Natural killer cell (primary cell): ENCODE measurements around the gene LIN9. TPM values are rescaled to one million over a fixed set of nuclear protein-coding genes. Genes with fewer than 3 reads are reported as not detected.

Experiments used
- ATAC-seq, 3 donors: fragments of 150-1000 bp in 2 of 3; fragments of 200-7000 bp in 1 of 3; cut with Tn5 transposase; 1 replicate in 1 of 3; 2 replicates in 2 of 3; pipeline ENCODE4 v1.10.0; 2021; ENCODE audit warnings: mild to moderate bottlenecking in 2 of 3, moderate library complexity in 2 of 3
- DNase-seq, 2 donors: peaks; one replicate each; pipeline versions ENCODE4 v3.0.0 to v3.0.0-alpha.2; 2013 to 2021; ENCODE audit warnings: mixed read lengths in 1 of 2
- H3K27ac ChIP-seq: one replicate; pipeline ENCODE4 v1.5.1; 2013; ENCODE audit warnings: mild to moderate bottlenecking, low read length
- H3K27me3 ChIP-seq: one replicate; pipeline ENCODE4 v1.6.1; 2013; ENCODE audit warnings: low read length; ENCODE audit not compliant: control insufficient read depth, insufficient read depth
- H3K36me3 ChIP-seq: one replicate; pipeline ENCODE4 v1.6.1; 2013; ENCODE audit warnings: low read length; ENCODE audit not compliant: control insufficient read depth, insufficient read depth
- H3K4me1 ChIP-seq: one replicate; pipeline ENCODE4 v1.6.1; 2013; ENCODE audit warnings: low read length; ENCODE audit not compliant: control insufficient read depth, insufficient read depth
- H3K4me3 ChIP-seq: one replicate; pipeline ENCODE4 v1.5.1; 2013; ENCODE audit warnings: low read length
- H3K9me3 ChIP-seq: one replicate; pipeline ENCODE4 v1.6.1; 2013; ENCODE audit warnings: low read length; ENCODE audit not compliant: control insufficient read depth, insufficient read depth
- H3K27ac Mint-ChIP-seq, 2 donors: one replicate each; pipeline ENCODE4 v1.8.0; 2022; ENCODE audit warnings: mild to moderate bottlenecking in 2 of 2, mixed read lengths in 2 of 2, moderate library complexity in 1 of 2
- H3K27me3 Mint-ChIP-seq, 2 donors: one replicate each; pipeline ENCODE4 v1.8.0; 2022; ENCODE audit warnings: low read depth in 2 of 2, mixed read lengths in 2 of 2
- H3K36me3 Mint-ChIP-seq: one replicate; pipeline ENCODE4 v1.8.0; 2022; ENCODE audit warnings: mixed read lengths
- H3K4me1 Mint-ChIP-seq, 2 donors: one replicate each; pipeline ENCODE4 v1.8.0; 2022; ENCODE audit warnings: mixed read lengths in 2 of 2
- H3K4me3 Mint-ChIP-seq: one replicate; pipeline ENCODE4 v1.8.0; 2022; ENCODE audit warnings: mild to moderate bottlenecking, moderate library complexity, mixed read lengths
- H3K9me3 Mint-ChIP-seq, 2 donors: one replicate each; pipeline ENCODE4 v1.8.0; 2022; ENCODE audit warnings: mixed read lengths in 2 of 2
- WGBS: methylation state at CpG from one replicate; pipeline ENCODE4 v1.1.7; 2013; ENCODE audit warnings: missing lambda C conversion rate; ENCODE audit not compliant: insufficient coverage; 5-methylcytosine and 5-hydroxymethylcytosine counted together
- intact Hi-C: fragments of 100-400 bp; cut with micrococcal nuclease; formaldehyde crosslinking; loops from one replicate; pipeline ENCODE4 v1.14.2; 2022
- total RNA-seq, 4 donors: library from RNA; stranded (reverse); fragments of 120-200 nt in 1 of 4; gene quantifications; one replicate each; pipeline versions ENCODE4 v1.2.3 to v1.2.4, GENCODE V29; 2013 to 2022
- TF ChIP-seq, protein P1 (sequence below): fragments of 200-600 bp; IDR thresholded peaks from one replicate; pipeline ENCODE4 v1.8.0; 2022; ENCODE audit warnings: antibody characterized with exemption

Gene LIN9
- total RNA-seq, 3 donors from 2014 or later (not counting 1 experiment from before 2014, with no cell fraction given), result 1.3 to 2.9 (median 2.4) TPM

DNA sequence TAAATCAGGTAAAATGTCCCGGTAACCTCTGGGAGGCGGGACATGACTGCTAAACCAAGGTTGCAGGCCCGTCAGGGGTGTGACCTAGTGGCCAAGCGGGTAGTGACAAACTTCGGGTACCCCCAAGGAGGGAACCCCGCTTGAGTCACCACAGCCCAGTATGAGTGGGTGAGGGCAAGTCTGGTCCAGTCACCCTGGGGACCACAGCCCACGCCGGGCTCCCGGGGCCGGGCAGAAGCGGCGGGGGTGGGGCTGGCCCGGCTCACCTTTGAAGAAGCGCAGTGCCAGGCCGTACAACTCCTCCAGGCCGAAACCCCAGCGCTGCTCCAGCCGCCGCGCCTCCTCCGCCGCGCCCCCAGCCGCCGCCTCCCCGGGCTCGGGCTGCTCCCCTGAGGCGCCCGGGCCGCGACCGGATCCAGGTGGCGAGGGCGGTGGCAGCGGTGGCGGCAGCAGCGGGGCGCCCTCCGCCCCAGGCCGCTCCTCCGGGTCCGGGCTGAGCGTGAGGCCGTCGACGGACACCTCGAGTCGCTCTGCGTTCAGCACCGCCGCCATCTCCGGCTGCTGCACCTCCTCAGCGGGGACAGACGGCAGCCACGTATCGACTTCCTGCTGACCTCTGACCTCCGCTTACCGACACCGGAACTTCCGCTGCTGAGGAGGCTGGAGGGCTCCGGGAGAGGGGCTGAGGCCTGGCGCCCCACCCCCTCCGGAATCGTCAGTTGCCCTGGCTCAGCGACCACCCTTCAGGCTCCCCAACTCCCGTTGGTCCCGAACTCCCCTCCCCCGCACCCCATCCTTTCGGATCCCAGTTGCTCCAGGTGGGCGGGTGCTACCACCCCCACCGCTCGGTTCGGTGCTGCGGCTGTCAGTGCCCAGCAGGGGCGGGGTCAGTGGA, 122.6 kb downstream of the LIN9 start, which contains the start of gene ACBD3:
TSS of gene ACBD3 (minus strand) at position 618 of the 895 bp plus-strand sequence. CDS start at position 552, 66 bp downstream.
- peak within 1 kb of the TSS; percentile 98 for H3K4me3 Mint-ChIP-seq
- peaks cover 41% of the 10 kb centered on the region in 2 donors for H3K4me1 Mint-ChIP-seq
- H3K27ac Mint-ChIP-seq, result peak within 1 kb of the TSS; percentile 91 to 92
- H3K4me3 ChIP-seq, result peak within 1 kb of the TSS; percentile 93
- no peaks in the 10 kb centered on the region for H3K27me3 Mint-ChIP-seq
- H3K9me3 ChIP-seq, result no peaks in the 10 kb centered on the region
- TF ChIP-seq, protein P1, sequence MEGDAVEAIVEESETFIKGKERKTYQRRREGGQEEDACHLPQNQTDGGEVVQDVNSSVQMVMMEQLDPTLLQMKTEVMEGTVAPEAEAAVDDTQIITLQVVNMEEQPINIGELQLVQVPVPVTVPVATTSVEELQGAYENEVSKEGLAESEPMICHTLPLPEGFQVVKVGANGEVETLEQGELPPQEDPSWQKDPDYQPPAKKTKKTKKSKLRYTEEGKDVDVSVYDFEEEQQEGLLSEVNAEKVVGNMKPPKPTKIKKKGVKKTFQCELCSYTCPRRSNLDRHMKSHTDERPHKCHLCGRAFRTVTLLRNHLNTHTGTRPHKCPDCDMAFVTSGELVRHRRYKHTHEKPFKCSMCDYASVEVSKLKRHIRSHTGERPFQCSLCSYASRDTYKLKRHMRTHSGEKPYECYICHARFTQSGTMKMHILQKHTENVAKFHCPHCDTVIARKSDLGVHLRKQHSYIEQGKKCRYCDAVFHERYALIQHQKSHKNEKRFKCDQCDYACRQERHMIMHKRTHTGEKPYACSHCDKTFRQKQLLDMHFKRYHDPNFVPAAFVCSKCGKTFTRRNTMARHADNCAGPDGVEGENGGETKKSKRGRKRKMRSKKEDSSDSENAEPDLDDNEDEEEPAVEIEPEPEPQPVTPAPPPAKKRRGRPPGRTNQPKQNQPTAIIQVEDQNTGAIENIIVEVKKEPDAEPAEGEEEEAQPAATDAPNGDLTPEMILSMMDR, result no peak
- no peaks in the 10 kb centered on the region for H3K36me3 Mint-ChIP-seq
- H3K4me1 ChIP-seq, result peaks cover 31% of the 10 kb centered on the region
- intact Hi-C loops, result loop anchor here (2.0 to 10.0 kb wide), 4 partner anchors 64 to 722 kb away; partner anchors contain the start of genes LIN9 and PARP1
- H3K27me3 ChIP-seq, result no peaks in the 10 kb centered on the region
- peak within 1 kb of the TSS; percentile 93 for H3K27ac ChIP-seq
- under 1% methylated on average over 75 of the region's 75 CpGs for WGBS
- no peaks in the 10 kb centered on the region for H3K36me3 ChIP-seq
- no peaks in the 10 kb centered on the region for H3K9me3 Mint-ChIP-seq
- ATAC-seq (peak; percentile 92 to 97 (median 97)), DNase-seq (peak; percentile 80 to 94)

DNA sequence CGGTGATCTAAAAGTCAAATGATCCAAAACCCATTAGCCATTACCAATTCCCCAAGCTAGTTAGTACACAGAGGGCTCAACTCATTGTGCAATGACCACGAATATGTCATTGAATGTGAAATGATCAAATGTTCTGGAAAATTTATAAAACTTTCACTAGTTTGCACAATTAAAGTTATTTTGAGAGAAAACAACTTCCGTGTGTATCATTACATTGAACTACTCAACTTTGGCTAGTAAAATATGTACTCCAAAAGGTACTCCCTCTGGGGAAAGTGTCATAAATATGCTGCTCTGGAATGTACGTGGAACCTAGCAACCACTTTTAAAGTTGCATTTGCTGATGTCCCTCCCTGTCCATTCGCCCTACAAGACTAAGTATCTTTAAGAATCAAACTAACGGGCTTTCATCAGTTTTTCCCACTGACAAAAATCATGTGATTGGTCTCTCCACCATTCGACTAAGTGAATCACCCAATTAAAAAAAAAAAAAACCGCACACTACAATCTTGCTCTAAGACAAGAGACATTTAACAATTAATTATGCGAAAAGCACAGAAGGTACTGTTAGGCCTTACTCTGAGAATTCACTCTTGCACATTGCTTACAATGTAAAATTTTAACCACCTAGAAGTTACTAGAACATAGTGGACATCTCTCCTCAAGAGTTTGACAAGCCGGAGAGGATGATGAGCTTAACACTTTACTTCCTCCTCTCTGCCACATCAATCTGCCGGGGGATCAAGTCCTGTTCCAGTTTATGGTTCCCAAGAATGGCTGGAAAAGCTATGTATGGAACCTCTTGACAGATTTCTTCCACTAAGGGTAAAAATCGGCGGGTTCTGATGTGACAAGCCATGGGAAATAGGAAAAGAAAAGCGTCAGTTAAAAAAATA, 123.6 kb downstream of the LIN9 start:
- Histone ChIP-seq H3K4me1 (peaks cover 31% of the 10 kb centered on the region), H3K9me3 (no peaks in the 10 kb centered on the region), H3K27me3 (no peaks in the 10 kb centered on the region), H3K27ac (peak overlapping the region; percentile 61), H3K4me3 (peak overlapping the region; percentile 60), H3K36me3 (peaks cover 2% of the 10 kb centered on the region)
- Mint-ChIP-seq H3K4me3 (peak overlapping the region; percentile 98), H3K9me3 (no peaks in the 10 kb centered on the region), H3K27me3 (no peaks in the 10 kb centered on the region), H3K4me1 (peaks cover 41 to 46% of the 10 kb centered on the region in 2 donors), H3K36me3 (no peaks in the 10 kb centered on the region), H3K27ac (peak overlapping the region; percentile 91 to 92)
- DNase-seq (peak in 1 of 2 donors; percentile 14), ATAC-seq (no peak)
- intact Hi-C loops, result loop anchor here (2.0 to 10.0 kb wide), 4 partner anchors 63 to 721 kb away; partner anchors contain the start of genes LIN9 and PARP1
- 51% methylated on average over 10 of the region's 14 CpGs for WGBS
- TF ChIP-seq, protein P1, result no peak

DNA sequence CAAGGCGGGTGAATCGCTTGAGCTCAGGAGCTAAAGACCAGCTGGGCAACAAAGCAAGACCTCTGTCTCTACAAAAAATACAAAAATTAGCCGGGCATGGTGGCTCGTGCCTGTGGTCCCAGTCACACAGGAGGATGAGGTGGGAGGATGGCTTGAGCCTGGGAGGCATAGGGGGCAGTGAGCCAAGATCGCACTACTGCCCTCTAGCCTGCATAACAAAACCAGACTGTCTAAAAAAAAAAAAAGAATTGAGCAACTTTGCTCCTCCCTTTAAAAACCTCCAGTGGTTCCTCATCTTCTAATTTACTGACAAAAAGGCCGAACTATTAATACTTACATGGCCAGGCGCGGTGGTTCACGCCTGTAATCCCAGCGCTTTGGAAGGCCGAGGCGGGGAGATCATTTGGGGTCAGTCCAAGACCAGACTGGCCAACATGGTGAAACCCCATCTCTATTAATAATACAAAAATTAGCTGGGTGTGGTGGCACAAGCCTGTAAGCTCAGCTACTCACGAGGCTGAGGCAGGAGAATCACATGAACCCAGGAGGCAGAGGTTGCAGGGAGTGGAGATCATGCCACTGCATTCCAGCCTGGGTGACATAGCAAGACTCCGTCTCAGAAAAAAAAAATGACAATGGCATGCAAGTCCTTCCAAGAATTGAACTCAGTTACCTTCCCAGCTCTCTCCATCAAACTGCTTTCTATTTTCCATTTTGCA, 126.8 kb downstream of the LIN9 start:
- Histone ChIP-seq H3K36me3 (peaks cover 4% of the 10 kb centered on the region), H3K4me1 (peaks cover 31% of the 10 kb centered on the region), H3K27me3 (no peaks in the 10 kb centered on the region), H3K27ac (peak overlapping the region; percentile 43), H3K4me3 (no peak overlapping the region), H3K9me3 (no peaks in the 10 kb centered on the region)
- Mint-ChIP-seq H3K27ac (peak overlapping the region; percentile 9 to 23), H3K27me3 (no peaks in the 10 kb centered on the region), H3K36me3 (no peaks in the 10 kb centered on the region), H3K9me3 (no peaks in the 10 kb centered on the region), H3K4me3 (no peak overlapping the region), H3K4me1 (peaks cover 56 to 61% of the 10 kb centered on the region in 2 donors)
- intact Hi-C loops, result loop anchor here (10.0 kb wide), 2 partner anchors 223 to 717 kb away; partner anchors contain the start of gene PARP1
- 61% methylated on average over 12 of the region's 14 CpGs for WGBS
- TF ChIP-seq, protein P1, result no peak
- ATAC-seq (no peak), DNase-seq (peak in 1 of 2 donors; percentile 13)

Other genes starting within 250 kb of the LIN9 start
- 100 to 1,000 TPM; 490 to 616 (median 522) TPM for gene H3-3A, start 246.4 kb downstream of the LIN9 start, total RNA-seq
- 10 to 100 TPM; 26.9 to 33.3 (median 28.8) TPM for gene ACBD3, start 122.4 kb downstream of the LIN9 start, total RNA-seq
- under 1 TPM in 1 of 3 donors, not detected in 2; 0.58 TPM for gene MIXL1, start 85.5 kb downstream of the LIN9 start, total RNA-seq
- gene PARP1, start 98.9 kb upstream of the LIN9 start, total RNA-seq, result 10 to 100 TPM; 62.0 to 81.5 (median 77.0) TPM
- not detected for gene STUM, start 239.6 kb upstream of the LIN9 start, total RNA-seq